A549 treated with ZK216348 at 1 μM for 4 hours (cell line): ENCODE measurements around the gene MAGEC1. TPM values are rescaled to one million over a fixed set of nuclear protein-coding genes. Genes with fewer than 3 reads are reported as not detected.

Experiments used
- total RNA-seq: library from RNA; stranded (reverse); fragments of 200-300 nt; extraction: Qiagen RNA extraction; gene quantifications from 5 replicates; pipeline ENCODE4 v1.2.3, GENCODE V29; 2022; ENCODE audit warnings: low read depth

Gene MAGEC1
- 0.15 TPM in 1 of 5 replicates, not detected in the others for total RNA-seq

GRCh38 chrX:141903400-141904155 is at the start of gene MAGEC1:
TSS of gene MAGEC1 (plus strand) at chrX:141903894. CDS start at chrX:141905073, 1,179 bp downstream.

Other genes with a start within 250 kb of the MAGEC1 start
- gene SPANXD, start 205.2 kb upstream of the MAGEC1 start, total RNA-seq, result 0.46 TPM in 1 of 5 replicates, not detected in the others
- not detected in 5 replicates for gene MAGEC3, start 65.6 kb upstream of the MAGEC1 start, total RNA-seq